GM19372 (cell line): ENCODE measurements around the gene PVR.
"Not testable (repeated sequence)": the region's sequence is repeated elsewhere in the genome, so short reads cannot be mapped to it uniquely, and the experiment has no call there.

Source experiments
- ATAC-seq: cut with Tn5 transposase; IDR thresholded peaks from one replicate; pipeline ENCODE4 v1.9.1; 2021; ENCODE audit warnings: mild to moderate bottlenecking, low read depth, moderate library complexity; ENCODE audit not compliant: unreplicated experiment

PVR gene

DNA sequence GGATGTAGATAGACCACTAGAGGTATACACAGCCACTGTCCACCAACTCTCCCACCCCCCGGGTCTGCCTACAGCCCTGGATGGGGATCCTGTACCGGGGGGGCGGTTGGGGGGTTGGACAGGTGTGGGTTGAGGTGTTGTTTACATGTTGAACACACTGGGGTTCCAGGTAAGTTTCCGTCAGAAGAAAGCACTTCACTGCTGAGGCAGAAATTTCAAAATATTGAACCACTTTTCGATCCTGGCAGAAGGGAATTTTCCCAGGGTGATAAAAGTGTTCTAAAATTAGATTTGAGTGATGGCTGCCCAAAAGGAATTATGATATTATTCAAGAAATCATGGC is 48.6 kb downstream of the PVR start:
- ATAC-seq: no peak

DNA sequence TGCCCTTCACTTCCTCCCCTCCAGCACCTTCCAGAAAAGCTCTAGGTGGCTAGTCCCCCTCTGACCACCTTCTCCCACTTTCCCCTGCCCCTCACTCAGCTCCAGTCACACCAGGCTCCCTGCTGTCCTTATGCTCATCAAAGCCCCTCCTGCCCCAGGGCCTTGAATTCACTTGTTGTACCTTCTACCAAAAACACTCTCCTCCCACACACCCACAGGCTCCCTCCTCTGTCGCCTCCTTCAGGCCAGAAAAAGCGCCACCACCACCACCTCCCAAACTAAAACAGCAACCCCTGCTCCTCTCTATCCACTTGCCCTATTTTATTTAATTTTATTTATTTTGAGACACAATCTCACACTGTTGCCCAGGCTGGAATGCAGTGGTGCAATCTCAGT is 50.5 kb downstream of the PVR start:
- ATAC-seq: no peak

DNA sequence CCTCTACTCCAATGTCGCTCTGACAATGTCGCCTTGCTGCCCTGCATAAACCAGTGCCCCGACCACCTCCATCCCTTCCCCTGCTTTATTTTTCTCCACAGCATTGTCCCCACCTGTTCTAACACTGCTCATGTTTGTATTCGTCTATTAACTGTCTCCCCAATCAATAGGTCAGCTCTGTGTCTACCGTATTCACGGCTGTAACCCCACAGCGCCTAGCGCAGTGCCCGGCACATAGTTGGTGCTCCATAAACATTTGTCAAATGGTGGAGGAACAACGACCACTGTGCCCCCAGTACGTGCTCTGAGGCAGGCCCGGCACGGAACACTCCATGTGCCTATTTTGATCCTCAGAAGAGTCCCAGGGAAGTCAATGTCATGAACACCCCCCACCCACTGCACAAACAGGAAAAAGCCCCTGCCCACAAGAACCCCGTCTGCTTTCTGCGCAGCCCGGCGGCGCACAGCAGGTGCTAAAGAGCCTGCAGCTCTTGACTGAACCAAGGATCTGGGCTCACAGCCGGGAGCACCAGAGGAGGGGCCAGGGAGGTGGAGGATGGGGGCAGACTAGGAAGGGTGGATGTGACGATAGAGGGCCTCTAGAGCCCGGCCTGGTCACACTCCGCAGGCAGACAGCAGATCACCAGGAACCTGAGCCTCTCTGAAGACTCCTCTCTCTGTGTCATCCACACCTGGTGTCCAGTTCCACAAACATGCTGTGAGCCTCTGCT is 53.4 kb downstream of the PVR start:
- no peak for ATAC-seq

DNA sequence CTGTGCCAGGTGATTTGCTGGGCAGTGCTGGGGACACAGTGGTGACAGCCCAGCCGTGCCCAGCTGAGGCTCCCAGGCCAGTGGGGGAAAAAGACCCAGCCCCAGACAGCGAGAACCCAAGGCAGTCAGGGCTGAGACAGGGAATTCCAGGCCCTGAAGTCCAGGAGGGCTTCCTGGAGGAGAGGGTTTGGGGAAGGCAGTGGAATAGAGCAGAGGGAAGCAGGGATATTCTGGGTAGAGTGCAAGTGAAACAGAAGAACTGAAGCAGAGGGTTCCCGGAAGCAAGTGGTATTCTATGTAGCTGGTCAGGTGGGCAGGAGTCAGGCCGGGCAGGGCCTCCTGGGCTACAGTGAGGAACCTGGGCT is 53.9 kb downstream of the PVR start:
- no peak for ATAC-seq

DNA sequence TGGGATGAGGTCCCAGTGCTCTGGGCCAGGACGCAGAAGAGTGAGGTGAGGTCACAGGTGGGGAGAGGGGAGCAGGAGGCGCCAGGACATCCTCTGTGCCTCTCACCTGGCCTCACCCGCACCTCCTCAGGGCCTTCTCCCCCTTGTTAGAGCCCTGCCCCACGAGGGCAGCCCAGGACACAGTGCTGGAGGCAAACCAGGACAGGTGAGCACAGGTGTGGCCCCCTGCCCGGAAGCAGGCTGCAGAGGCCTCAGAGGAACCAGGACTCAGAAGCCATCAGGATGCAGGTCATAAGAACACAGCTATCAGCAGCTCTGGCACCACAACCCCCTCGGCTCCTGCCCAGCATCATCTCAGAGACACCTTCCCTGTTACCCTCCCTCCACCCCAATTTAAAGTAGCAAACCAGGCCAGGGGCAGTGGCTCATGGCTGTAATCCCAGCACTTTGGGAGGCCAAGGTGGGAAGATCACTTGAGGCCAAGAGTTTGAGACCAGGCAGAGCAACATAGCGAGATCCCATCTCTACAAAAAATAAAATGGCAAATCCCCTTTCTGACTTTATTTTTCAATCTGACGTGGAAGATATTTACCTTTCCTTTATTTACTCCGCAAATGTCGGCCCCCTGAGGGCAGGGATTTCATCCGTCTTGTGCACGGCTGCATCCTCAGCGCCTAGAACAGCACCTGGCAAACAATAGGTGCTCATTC is 54.9 kb downstream of the PVR start, which contains the start of gene CEACAM16:
CEACAM16 (plus strand) TSS at position 660 of the 710 bp plus-strand sequence. CDS start 2,306 bp downstream, outside the sequence.
- ATAC-seq: no peak

DNA sequence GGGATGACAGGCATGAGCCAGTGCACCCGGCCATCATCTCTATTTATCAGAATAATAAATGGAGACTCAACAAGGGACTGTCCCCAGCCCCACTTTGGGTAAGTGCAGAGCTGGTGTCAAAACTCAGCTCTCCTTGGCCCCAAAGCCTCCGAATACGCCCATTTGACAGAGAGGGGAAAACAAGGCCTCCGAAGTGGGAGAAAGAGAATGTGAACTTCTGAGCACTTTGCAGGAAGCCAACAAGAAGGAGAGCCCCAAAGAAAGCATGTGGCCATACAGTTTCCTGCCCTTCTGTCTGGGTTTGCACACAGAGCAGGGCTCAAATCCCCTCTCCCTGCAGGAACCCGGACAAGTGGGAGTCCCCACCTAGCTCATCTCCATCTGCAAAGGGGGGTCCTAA is 56.8 kb downstream of the PVR start:
- no peak for ATAC-seq

DNA sequence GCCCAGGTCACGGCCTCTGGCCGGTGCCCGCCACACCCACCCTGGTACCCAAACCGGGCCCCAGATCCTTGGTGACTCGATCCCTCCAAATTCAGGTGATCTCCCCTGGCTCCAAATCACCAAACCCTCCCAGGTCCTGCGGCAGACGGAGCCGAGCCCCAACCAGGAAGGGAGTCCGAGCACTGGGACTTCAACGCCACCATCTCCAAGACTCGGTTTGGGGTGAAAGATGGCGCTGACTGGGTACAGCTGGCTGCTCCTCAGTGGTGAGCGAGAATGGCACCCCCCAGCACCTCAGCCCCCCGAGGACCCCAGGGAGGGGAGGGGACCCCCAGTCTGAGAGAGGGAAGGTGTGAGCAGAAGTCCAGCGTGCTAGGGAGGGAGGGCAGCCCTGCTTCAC is 57.5 kb downstream of the PVR start:
- no peak for ATAC-seq

DNA sequence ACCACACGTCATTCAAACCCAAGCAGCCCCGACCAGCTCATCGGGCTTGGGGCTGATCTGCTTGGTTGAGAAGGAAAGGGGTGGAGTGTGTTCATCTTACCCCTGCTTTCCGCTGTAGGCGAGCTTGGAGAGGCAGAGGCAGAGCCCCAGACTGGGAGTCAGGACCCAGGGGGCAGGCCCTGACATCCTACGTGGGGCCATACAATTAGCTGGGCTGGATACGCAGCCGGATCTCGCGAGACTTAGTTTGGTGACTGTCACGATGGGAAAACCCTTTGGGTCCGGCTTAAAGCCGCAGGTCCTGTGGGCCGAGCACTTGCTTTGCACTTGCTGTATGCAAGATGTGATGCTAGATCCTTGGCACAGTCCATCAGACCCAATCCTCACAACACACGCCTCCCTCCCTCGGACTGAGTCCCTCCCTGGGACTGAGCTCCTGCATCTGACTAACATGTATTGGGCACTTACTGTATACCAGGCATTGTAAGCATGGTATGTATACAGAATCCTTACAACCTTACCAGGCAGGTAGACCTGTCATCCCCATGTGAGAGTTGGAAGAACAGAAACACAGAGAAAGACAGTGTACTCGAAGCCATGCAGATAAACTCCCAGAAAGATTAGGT is 59.0 kb downstream of the PVR start:
- ATAC-seq: no peak

DNA sequence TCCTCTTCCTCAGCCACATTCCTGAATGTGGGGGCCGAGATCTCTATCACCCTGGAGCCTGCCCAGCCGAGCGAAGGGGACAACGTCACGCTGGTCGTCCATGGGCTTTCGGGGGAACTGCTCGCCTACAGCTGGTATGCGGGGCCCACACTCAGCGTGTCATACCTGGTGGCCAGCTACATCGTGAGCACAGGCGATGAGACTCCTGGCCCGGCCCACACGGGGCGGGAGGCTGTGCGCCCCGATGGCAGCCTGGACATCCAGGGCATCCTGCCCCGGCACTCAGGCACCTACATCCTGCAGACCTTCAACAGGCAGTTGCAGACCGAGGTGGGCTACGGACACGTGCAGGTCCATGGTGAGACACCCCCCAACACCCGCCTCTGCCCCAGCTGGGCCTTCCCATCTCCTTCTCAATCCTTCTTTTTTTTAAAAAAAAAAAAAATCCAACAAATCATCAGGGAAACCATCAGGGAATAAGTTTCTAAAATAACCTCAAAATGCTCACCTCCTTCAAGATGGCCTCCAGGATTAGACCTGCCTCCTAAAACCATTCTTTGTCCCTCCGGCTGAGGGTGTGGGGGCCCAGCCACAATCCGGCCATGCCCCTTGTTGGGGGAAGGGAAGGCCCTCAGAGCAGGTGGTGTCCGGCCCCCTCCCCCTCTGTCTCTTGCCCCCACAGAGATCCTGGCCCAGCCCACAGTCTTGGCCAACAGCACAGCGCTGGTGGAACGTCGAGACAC is 59.8 kb downstream of the PVR start:
- ATAC-seq: no peak

DNA sequence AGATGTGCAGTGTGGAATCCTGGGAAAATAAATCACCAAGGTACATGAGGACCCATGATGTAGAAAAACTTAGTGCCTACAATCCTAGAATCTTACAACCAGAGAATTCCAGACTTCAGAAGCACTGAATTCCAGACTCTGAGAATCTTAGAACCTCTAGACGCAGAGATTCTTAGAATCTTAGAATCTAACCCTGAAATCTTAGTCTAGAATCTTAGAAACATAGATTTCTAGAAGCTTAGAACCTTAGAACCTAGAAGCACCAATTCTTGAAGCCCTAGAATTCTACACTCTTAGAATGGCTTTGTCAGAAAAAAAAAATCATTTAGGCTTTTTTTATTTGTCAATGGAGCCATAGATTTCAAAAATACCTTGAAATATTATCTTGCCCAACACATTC is 61.3 kb downstream of the PVR start:
- no peak for ATAC-seq

DNA sequence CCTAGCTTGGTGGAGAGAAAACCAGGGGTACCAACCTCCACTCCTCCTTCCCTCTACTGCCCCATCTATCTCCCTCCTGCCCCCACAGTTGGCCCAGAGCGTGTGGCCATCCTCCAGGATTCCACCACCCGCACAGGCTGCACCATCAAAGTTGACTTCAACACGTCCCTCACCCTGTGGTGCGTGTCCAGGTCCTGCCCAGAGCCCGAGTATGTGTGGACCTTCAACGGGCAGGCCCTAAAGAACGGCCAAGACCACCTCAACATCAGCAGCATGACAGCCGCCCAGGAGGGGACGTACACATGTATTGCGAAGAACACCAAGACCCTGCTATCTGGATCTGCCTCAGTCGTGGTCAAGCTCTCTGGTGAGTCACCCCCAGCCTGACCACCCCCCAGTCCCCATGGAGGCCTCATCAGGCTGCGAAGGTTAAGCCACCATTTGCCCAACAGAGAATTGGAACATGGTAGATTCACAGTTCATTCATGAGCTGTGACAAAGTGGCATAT is 61.8 kb downstream of the PVR start:
- no peak for ATAC-seq

DNA sequence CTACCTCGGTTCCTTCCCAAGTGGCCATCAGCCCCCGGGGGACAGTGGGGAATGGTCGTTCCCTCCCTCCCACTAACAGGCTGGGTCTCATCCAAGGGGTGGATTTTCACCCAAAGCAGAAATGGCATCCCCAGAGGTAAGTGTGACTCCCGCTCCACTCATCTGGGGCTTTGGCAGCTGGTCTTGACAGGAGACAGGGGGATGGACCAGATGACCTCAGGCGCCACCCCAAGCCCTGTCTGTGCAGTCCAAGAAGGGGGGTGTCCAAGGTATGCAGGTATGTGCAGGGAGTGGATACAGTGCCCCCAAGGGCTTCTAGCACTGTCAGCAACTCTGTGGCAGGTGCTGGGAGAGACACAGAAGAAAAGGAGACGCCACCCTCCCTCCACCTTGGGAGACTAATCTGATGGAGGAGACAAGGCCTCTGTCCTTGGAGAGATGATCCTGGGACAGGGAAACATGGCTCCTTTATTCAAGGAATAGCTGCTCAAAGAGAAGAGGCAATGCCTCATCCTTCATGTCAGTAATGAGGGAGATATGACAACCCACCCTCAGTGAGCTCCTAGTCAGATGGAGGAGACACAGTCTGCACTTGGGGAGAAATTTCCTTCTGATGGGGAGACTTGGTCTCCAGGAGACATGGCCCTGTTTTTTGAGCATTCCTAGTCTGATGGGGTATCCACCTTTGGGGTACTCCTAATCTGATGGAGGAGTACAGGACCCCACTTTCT is 63.0 kb downstream of the PVR start:
- no peak for ATAC-seq

DNA sequence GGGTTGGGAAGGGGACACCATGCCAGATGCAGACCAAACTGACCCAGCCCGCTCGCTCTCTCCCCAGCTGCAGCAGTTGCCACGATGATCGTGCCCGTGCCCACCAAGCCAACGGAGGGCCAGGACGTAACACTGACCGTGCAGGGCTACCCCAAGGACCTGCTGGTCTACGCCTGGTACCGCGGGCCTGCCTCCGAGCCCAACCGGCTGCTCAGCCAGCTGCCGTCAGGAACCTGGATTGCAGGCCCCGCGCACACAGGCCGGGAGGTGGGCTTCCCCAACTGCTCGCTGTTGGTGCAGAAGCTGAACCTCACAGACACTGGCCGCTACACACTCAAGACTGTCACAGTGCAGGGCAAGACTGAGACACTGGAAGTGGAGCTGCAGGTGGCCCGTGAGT is 64.1 kb downstream of the PVR start:
- ATAC-seq: no peak

DNA sequence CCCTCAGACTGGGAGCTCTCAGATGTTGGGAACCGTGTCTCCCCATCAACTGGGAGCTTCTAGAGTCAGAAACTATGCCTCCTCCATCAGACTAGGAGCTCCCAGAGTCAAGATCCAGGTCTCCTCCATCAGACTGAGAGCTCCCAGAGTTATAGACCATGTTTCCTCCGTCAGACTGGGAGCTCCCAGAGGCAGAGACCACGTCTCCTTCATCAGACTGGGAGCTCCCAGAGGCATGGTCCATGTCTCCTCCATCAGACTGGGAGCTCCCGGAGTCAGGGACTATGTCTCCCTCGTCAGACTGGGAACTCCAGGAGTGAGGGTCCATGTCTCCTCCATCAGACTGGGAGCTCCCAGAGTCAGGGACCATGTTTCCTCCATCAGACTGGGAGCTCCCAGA is 65.2 kb downstream of the PVR start:
- ATAC-seq: no peak

DNA sequence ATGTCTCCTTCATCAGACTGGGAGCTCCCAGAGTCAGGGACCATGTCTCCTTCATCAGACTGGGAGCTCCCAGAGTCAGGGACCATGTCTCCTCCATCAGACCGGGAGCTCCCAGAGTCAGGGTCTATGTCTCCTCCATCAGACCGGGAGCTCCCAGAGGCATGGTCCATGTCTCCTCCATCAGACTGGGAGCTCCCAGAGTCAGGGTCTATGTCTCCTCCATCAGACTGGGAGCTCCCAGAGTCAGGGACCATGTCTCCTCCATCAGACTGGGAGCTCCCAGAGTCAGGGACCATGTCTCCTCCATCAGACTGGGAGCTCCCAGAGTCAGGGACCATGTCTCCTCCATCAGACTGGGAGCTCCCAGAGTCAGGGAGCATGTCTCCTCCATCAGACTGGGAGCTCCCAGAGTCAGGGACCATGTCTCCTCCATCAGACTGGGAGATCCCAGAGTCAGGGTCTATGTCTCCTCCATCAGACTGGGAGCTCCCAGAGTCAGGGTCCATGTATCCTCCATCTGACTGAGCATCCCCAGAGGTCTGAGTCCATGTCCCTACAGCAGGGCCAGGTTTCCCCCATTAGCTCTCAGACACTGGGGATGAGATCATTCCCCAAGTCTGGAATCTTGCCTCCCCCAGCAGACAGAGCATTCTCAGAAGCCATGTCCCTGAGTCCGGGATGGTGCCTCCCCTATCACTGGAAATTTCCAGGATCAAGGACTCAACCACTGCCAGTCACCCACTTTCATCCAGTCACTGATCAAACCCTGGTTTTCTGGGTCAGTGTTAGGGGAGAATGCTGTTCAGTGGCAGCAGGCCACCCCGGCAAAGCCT is 65.9 kb downstream of the PVR start:
- ATAC-seq: not testable (repeated sequence)

DNA sequence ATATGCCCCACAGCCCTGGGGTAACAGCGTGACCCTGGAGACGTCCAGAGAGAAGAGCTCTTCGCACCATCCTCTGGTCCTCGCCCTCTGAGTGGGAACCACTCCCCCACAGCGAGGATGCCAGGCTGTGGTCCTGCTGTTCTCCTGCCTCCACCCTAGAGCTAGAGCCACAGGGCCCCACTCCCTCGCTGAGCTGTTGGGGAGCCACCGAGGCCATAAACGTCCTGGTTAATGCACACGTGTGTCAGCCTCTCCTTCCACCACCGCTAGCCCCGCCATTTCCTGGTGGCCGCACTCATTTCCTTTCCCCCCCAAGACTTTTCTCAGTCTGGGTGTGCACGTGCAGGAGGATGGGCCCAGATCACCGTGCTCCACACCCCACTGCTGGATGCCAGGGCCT is 66.8 kb downstream of the PVR start:
- no peak for ATAC-seq

DNA sequence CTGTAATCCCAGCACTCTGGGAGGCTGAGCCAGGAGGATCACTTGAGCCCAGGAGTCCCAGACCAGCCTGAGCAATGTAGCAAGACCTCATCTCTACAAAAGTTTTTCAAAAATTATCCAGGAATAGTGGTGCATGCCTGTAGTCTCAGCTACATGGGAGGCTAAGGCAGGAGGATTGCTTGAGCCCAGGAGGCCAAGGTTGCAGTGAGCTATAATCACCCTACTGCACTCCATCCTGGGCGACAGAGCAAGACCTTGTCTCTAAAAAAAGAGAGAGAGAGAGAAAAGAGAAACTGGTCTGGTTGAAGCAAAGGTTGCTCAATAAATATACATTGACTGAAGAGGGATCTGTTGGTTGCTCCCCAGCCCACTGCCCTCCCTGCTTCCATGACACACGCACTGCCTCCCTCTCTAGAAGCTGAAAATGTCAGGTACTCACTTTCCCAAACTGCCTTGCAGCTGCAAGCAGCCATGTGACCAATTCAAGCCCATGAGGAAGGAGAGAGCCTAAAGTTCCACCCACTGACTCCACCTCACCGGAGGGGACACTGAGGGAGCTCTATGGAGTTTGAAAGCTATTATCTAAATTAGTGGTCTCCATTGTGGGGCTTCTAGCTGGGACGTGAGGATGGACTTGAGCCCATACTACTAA is 69.3 kb downstream of the PVR start:
- no peak for ATAC-seq
